Activated T-cell treated with anti-CD3 and anti-CD28 coated beads for 48 hours (primary cell): ENCODE data around the gene ACOT7.

Experiments used
- DNase-seq: peaks from one replicate; pipeline ENCODE4 v3.0.0-alpha.2; 2020; ENCODE audit warnings: low read depth

The ACOT7 gene

DNA sequence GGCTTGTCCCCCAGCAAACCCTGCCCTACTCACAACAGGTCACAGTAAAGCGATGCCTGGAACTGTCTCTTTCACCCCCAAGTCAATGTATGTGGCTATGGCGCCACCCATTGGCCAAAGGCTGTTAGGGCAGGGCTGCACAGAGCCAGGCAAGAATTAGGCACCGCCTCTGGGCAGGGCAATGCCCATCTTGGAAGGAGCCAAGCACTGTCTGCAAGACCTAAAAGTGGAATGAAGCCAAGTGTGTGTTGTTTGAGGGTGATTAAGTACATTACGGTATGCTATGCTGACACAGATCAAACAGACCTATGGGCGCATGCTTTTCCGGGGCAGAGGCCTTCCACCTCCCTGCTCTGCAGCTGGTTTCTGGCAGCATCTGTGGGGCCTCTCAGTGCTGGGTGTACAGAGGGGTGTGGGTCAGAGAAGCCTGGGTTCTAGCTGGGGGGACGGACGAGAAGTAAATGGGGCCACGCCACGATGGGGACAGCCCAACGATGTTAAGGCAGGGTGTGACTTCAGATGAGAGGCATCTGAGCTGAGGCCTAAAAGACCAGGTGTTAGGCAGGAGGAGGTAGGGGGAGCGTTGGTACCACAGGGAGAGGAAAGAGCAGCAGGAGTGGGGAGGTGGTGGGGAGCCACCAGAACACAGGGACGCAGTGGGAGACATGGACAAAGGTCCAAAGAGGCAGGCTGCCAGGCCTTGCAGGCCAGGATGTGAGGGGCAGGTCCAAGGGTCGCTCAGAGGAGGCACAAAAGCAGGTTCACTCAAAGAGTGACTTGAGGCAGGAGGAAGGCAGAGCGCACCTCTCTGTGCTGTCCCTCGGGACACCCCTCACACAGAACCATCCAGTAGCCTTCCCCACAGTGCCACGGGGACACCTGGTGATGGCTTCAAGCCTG, 49.8 kb downstream of the ACOT7 start:
- DNase-seq = peak; percentile 54

DNA sequence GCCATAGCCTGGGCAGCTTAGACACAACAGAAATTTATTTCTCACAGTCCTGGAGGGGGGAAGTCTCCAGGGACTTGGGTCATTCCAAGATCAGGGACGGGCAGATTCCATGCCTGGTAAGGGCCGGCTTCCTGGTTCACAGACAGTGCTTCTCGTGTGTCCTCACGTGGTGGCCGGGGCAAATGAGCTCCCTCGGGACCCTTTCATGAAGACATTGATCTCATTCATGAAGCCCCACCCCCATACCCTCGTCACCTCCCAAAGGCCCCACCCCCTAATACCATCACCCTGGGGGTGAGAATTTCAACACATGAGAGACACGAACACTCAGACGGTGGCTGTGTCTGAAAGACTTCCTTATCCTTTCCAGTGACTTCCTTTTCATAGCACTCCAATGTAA, 51.5 kb downstream of the ACOT7 start:
- DNase-seq = no peak

DNA sequence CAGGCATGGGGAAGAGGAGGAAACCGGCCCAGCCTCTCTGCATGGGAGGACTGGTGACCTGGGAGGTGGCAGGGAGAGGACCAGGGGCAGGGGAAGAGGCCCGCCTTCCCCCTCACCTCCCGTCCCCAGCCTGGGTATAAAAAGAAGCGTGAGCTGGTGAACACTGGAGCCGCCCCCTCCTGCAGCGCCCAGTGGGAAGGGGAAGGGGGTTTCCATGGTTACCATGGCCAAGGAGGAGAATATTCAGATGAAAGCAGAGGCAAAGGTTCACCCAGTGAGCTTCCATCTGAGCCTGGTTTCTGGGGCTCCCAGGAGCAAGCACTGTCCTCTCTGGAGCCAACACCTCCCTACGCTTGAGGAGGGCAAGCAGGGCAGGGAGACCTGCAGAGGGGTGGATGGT, 54.9 kb downstream of the ACOT7 start:
- no peak for DNase-seq

DNA sequence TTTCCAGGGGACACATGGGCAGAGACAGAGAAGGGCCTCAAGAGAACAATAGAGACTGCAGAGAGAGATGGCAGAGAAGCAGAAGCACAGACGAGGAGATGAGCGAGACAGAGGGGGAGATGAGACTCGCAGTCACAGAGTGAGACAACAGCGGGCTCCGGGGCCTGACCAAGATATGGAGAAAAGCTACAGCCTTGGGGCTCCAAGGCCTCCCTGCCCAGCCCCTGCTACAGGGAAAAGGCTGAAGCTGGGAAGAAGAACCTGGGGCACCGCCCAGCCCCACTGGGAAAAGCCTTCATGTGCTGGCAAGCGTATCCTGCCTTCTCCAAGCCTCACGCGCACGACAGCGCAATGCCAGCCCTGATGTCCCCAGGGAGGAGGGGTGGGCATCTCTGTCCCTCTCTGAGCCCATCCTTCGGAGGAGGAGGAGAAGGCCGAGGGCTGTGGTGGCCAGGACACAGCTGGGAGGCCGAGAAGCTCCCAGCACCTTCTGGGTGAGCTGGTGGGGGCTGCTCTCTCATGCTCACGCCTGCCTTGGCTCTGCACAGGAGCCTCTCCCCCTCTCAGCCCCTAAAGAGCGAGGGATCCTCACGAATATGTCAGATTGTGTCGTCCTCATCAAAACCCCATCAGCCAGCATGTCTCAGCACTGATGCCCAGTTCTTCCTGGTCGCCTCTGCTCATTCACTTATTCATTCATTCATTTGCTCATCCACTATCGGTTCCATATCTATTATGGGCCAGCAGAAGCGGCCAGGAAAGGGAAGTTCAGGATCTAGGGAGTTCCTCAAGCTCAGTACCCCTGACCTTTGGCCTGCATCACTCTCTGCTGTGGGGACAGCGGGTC, 56.6 kb downstream of the ACOT7 start:
- no peak for DNase-seq

DNA sequence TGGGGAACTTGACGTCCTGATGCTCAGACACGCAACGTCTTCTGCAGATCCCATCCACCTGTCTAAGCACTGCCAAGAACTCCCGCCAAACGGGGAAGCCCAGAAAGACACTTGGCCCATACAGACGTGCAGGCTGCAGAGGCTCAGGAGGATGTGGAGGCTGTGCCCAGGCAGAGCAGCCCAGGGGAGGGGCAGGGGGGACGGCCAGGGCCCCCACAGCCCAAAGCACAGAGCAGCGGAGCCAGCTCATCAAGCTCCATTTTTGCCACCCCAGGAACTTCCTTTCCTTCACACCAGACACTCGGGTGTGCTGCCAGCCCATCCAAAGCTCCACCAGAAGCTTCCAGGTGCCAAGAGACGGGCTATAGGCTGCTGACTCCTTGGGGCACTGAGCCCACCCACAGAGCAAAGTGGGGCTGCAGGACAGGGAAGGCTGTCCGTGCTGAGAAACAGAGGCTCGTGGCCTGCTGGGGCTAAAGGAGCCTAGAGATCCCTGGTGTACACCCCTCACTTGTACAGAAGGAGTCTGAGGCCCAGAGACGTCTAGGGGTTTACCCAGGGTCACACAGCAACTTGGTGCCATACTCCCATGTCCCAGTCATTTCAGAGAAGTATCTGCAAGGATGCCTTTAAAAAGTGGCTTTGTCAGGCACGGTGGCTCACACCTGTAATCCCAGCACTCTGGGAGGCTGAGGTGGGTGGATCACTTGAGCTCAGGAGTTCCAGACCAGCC, 59.1 kb downstream of the ACOT7 start:
- no peak for DNase-seq

DNA sequence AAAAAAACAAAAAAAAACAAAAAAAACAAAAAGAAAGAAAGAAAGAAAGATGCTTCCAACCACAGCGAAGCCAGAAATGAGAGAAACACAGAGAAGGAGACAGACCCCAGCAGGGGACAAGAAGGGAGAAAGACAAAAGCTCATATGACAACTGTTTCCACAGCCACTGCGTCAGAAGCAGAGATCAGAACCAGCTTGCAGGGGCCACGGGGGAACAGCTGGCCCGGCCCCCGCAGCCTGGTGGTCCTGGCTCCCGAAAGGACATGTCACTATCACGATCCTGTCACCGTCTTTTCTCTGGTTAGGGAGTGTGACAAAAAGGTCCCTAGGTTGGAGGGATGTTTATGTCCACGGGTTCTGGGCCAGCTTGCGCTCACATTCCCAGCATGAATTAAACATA, 60.7 kb downstream of the ACOT7 start:
- DNase-seq = no peak

DNA sequence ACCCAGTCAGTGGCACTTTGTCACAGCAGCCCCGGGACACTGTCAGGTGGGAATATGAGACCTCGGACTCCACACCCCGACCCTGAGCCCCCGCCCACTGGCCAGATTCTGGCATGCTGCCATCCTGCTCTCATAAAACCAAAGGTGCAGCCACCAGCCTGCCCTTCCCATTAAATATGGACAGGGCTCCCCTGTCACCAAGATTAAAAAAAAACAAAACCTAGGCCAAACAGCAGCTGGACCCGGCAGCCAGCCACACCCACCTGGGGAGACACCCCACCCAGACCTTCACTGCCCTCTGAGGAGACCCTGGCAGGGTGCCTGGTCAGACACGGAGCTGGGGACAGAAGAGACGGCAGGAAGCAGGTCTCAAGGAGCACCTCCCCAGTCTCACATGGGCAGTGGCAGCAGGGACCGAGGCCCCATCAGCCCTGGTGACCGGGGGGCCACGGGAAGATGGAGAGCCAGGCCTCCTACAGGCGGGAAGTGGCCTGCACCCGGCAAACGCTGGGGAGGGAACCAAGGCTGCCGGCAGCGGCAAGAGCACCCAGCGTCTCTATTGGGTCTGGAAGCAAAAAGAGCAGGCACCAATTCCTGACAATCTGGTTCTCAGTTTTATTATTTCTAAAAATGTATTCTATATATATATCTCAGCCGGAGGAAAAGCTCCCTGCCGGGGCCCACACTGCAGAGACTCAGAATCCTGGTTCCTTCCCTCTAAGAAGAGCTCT, 61.9 kb downstream of the ACOT7 start:
- no peak for DNase-seq

DNA sequence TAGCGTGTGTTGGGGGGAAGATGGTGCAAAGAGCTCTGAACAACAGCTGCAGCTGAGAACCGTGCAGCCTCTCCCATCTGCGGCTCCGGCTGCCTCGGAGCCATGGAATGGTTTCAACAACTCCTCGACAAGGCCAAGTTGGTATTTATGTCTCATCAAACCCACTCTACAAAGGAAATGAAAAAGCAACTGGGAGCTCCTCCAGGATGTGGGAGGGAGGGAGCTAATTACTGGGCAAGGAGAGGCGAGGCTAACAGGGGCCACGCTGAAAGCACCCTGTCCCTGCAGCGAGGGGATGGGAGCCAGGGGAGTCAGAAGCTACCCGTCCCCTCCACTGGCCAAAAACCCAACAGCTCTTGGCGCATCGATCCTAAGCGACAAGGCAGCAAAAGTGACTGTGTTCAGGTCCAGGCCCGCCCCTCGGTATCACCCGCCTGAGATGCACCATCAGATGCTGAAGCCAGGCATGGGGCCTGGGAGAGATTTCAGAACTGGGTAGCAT, 63.1 kb downstream of the ACOT7 start:
- no peak for DNase-seq

DNA sequence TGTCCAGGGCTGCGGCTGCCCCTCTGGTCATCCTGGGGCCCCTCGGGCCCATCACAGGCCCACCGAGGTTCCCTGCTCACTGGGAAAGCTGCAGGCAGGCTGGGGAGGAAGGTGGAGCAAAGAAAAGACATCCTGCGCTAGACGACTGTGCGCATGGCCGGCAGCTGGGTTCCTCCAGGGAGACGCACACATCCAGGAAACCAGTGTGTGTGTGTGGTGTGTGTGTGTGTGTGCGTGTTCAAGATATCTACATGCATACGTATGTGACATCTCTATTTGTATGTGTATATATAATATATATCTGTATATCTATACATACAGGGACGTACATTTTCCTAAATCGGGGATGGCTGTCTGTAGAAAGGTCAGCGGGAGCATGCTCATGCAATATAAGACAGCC, 63.7 kb downstream of the ACOT7 start:
- DNase-seq = no peak

DNA sequence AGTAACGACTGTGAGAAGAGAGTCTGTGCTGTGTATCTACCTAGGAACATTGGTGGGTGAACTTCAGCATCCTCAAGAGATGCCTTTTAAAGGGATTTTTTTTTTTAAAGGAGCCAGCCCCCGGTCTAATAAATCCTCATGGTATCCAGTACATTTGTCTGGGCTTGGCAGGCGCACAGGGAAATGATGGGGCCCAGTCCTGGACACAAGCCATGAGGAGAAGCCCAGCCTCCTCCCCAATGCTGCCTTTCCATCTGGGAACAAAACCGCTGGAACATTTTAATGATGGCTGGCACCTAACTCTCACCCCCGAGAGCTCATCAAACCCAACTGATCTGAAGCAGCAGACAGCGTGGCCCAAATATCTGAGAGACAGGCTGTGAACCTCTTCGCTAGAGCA, 64.2 kb downstream of the ACOT7 start:
- DNase-seq = no peak

DNA sequence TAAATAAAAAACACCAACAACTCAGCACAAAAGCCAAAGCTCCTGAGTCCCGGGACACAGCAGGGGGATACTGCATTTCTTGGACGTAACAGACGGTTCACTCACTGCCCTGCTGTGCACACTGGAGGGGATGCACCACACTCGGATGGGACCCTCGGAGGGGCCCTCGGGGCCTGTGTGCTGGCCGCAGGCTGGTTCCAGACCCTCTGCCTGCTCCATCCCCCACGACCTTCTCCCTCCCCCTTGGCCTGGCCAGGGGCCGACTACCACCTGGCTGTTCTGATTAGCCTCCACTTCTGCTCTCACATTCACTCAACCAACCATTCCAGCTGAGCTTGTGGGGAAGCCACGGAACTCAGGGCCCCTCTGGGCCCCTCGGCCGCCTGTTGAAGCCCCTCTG, 64.9 kb downstream of the ACOT7 start:
- no peak for DNase-seq

DNA sequence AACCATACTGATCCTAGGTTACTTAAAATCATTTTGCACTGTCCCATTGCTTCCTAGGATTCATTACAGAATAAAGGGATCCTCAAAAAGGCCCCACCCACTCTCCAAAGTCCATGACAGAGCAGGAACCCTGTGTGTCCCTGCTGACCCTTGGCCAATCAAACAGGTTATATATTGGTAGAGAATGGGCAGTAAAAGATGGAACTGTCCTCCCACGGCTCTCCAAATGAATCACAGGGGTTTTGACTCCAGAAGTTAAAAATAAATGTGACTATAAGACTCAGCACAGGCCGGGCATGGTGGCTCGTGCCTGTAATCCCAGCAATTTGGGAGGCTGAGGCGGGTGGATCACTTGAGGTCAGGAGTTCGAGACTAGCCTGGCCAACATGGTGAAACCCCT, 65.5 kb downstream of the ACOT7 start:
- DNase-seq = no peak

DNA sequence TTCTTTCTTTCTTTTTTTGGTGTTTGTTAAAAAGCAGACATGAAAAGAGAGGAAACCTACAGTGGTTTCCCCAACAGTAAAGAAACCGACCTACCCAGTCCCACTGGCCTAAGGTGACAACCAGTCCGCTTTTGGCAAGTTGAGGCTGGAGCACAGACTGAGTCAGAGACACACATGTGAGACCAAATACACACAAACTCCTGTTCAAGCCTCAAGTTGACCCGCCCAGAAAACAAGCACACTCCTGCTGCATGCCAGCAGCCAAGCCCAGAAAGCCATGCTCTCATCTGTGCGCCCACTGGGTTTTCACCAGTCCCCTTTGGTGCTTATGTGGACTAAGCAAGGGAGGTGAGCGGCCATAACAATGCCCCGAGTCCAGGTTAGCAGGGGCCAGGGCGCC, 68.1 kb downstream of the ACOT7 start:
- DNase-seq = no peak

DNA sequence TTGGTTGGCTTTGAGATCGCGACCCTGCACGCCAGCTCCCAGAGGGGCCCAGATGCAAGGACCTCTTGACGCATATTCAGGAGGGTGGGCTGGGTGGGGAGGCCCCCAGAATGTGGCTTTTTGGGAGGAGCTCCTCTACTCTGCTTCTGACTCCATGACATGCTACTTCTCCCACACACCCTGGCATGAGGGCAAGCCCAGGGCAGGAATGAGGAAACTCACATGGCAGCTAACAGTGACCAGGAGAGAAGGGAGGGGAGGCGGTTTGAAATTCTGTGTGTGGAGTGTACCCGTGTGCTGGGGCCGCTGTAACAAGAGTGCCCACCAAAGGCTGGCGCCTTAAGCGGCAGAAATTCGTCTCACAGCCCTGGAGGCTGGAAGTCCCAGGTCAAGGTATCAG, 71.4 kb downstream of the ACOT7 start:
- no peak for DNase-seq

DNA sequence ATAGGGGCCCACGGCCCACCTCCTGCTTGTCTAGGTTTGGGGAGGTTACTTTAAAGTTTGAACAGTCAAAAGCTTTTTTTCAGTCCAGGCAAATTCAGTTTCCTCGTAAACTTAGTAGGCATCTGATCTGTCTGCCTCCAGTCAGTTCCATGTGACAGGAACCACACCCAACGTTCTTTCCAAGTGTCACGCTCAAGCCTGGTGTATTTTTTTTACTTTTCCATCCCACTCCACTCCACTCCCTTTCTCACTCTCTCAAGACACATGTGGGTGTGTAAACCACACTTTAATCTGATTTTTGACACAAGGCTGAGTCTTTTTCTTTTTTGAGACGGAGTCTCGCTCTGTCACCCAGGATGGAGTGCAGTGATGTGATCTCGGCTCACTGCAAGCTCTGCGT, 72.4 kb downstream of the ACOT7 start:
- no peak for DNase-seq

DNA sequence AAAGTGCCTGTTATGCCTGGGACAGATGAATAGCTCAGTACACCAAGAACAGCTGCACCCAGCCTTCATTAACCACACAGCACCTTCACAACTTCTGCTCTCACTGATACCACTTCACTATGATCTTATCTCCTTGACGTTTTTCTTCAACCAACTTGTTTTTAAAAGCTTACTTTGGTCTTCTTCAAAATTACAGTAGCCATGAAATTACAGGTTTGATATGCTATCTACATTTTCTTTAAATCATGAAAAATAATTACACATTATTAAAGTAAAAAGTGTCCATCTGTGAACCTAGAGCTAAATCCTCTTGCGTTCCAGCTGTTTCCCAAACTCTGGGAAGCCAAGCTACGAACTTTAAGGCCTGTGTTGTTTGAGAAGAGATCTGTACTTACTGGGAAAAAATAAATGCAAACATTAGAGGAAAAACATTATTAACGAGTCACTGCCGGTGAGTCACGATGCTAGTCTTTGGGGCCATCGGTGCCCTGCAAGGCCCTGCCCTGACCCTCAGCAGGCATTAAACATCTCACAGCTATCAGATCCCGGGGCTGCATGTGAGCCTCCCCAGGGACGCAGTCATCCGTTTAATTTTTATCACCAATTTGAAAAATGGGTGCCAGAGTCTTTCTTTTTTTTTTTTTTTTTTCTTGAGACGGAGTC, 76.3 kb downstream of the ACOT7 start:
- no peak for DNase-seq

DNA sequence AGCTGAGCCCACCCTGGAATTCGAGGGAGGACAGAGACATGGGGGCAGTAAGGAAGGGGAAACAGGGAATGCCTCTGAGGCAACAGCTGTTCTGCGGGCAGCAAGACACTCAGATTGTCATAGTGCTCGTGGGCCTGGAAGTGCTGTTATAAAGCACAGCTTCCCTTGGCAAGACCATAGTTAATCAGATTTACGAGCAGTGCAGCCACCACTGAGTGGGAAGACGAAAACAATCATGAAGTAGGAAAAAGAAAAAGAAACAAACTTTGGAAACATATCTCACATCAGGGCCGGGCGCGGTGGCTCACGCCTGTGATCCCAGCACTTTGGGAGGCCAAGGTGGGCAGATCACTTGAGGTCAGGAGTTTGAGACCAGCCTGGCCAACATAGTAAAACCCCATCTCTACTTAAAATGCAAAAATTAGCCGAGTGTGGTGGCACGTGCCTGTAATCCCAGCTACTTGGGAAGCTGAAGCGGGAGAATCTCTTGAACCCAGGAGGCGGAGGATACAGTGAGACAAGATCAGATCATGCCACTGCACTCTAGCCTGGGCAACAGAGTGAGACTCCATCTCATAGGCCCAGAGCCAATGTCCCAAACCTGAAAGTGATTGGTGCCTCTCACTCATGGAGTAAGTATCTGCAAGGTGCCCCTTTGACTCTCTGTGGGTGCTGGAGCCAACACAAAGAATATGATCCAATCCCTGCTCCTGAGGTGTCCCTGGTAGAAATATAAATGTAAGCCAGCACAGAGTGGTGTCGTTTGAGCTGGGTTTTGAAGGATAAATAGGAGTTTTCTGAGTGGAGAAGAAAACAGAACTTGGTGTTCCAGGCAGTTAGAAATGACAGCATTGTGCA, 77.1 kb downstream of the ACOT7 start:
- DNase-seq = no peak

DNA sequence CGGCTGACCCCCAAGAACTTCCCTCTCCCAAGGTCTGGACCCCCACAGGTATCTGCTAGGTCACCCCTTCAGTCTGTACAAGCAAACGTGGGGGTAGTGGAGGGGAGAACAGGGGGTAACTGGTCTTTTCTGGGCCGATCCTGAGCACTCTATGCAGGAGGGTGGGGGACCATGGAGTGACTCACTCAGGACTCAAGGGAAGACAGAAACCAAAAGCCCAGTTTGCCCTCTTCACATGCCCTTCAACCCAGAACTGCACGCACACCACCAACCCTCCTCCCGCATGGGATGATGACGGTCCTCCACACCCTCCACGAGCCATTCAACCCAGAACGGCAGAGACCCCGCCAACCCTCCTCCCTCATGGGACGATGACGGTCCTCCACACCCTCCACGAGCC, 79.1 kb downstream of the ACOT7 start:
- DNase-seq = no peak

DNA sequence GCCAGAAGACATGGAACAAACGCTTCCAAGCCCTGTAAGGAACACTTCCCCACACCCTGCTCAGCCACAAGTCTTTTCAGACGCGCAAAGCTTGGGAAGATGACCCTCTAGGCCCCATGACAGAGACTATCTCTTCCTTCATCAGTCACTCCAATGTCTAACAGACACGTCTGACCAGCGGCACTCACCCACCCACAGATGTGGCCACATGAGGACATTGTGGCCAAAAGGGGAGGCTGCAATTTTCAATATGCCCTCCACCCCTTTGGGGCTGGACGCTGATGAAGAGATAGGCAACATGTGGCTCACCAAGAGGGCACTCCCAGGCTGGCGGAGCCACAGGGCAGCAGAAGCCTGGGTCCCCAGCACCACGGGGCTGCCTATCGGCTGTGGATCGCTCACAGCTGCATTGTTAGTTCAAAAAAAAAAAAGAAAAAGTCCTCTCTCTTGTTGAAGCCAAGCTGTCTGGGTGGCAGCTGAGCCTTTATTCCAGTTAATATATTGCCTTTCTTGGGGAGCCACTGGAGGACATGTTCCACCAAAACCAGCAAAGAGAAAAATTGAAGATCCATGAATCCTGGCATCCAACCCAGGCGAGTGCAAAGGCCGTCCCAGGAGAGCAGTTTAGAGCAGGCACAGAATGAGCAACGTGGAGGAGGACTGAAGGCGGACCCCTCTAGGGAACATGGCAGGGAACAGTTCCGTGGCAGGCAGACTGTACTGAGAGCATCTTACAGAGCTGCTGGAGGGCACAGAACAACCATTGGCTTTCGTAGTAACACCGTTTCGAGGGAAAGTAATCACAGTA, 80.0 kb downstream of the ACOT7 start:
- DNase-seq = no peak
